Measurements from ENCODE around the gene MBL2. TPM values are rescaled to one million over a fixed set of nuclear protein-coding genes. Genes with fewer than 3 reads are reported as not detected.

The MBL2 gene
- total RNA-seq, 1 donor from 2014 or later: not detected

DNA sequence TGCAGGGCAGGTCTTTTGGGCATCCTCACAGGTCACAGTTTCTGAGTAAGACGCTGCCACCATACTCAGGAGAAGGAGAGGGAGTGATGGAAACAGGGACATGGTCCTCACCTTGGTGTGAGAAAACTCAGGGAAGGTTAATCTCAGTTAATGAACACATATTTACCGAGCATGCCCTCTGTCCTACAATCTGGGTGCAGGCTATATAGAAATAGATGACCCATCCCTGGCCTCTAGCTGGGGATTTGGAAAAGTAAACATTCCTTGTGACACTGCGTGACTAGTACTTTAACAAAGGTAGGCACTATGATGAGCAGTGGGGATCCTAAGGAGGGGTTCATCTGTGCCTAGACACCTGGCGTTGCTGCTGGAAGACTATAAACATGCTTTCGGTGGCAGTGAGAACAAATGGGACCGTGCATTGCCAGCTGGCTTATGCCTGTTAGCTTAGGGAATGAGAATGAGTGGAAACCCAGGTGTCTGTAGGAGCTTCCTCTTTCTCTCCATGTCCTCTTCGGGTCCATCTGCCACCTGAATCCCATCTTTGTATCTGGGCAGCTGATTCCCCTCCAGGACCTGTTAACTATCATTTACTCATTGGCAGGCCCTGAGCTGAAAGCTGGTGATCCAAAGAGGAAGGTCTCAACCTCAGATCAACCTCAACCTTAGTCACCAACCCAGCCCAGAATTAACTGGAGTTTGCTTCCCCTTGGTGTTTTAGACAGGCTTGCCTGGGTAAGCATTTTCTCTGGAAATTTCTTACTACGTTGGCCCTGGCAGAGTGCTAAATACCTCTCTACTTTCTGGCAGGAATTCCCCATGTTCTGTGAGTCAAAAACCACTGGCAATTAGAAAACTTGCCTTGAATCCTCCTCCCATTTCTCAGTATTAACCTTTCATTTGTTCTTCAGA lies 794 bp downstream of the MBL2 start:
- DNase-seq: no peak

GRCh38 chr10:52770904-52771303 lies 1.7 kb downstream of the MBL2 start:
- no peak for DNase-seq

DNA sequence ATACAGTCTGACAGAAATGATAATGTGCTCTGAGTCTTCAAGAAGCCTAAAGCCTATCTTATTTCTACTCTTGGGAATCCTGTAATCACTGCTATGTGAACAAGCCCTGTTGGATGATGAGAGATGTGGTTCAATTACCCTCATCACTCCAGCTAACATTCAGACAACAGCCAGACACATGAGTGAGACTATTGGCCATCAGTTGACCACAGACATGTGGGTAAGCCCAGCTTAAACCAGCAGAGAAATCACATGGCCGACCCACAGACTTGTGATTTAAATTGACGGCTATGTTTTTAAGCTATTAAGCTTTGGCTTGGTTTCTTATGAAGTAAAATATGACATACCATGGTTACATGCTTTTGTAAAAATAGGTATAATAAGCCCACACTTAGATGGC lies 2.6 kb downstream of the MBL2 start:
- no peak for DNase-seq

DNA sequence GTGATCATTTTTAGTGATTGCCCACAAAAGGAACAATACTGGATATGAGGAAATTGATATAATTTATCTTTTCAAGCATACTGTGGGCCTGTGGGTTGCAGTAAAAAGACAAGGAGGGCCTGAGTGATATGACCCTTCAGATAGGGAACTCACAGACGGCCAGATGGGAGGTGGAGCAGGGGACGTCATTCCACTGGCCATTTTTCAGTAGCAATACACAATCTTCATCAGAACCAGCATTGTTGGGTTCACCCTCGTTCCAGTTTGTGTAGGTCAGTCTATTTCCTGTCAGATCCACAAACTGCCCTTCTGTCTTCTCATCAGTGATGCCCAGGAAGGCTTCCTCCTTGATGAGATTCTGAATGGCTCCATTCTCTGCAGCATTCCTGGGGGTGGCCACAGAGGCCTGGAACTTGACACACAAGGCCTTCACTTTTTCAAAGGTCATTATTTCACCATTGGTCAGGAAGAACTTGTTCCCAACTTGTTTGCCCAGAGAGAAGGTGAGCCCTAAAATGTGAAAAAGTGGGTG lies 4.5 kb downstream of the MBL2 start:
- DNase-seq: no peak

DNA sequence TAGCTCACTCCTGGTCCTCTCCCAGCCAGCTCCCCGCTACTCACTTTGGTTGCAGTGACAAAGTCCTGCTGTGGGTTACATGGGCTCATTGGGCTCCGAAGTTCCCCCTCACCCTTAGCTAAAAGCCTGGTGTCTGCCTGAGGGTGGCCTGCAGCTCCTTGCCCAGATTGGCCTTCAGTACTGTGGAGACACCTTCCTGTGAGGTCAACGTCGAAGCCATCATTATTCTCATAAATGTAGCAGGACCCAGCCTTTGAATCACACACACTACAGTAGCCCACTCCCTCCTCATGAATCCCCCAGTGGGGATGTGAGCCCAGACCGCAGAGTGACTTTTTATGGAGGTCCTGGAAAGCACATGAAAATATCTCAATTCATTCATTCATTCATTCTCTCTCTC lies 10.5 kb downstream of the MBL2 start:
- no peak for DNase-seq

GRCh38 chr10:52759154-52759553 lies 13.4 kb downstream of the MBL2 start:
- no peak for DNase-seq

- no peak for DNase-seq
Measured at GRCh38 chr10:52758406-52758805, 14.2 kb downstream of the MBL2 start.

GRCh38 chr10:52757773-52758172 lies 14.8 kb downstream of the MBL2 start:
- DNase-seq: no peak

DNA sequence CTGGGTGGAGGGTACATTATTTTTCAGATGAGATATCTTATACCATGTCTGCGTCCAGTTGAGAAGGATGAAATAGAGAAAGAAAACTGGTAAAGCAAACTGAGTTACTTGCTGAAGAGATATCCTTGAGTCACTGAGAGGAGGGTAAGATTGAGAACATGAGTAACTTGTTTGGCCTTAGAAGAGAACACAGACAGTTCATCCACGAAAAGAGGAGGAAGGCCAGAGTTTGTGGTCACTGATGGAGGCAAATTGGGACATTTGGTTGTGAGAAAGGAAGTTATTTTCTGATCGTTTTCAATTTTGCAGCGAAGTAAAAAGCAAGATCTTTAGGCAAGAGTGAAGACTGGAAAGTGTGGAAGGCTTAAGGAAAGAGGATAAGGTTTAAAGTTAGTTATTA lies 15.6 kb downstream of the MBL2 start:
- DNase-seq: no peak

- DNase-seq: no peak
Measured at GRCh38 chr10:52756295-52756694, 16.3 kb downstream of the MBL2 start.

DNA sequence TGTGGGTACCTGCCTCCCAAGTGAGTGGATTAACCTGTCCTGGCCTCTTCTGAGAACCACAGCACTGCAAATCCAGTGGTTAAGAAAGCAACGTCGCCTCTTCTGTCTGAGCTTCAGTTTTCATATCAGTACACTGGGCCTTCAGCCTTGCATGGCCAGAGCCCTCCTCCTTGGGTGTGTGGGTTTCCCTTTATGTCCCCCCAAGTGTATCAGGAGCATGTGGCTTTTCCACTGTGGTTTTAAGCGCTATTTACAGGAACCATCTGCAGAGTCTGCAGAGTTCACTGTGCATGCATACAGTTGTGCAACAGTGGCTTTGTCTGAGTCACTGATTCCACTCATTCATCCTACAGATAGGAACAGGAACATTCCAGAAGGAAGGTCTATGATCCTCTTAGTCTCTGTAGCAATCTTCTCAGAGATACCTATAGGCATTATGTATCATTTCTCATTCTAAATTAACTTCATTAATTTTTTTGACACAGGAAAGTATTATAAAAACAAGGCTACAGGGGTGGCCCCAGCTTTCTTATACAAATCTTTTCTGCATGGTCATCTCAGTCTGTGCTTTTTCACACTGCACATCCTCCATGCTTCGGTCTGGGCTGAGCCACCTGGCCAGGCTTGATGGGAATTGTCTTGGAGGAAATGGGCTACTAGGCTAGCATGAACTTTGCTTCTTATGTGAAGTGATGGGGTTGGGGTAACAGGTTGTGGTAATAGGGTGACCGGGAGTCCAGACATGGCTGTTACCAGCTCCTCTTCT lies 17.1 kb downstream of the MBL2 start:
- DNase-seq: no peak

- no peak for DNase-seq
Measured at GRCh38 chr10:52752801-52753445, 19.7 kb downstream of the MBL2 start.

DNA sequence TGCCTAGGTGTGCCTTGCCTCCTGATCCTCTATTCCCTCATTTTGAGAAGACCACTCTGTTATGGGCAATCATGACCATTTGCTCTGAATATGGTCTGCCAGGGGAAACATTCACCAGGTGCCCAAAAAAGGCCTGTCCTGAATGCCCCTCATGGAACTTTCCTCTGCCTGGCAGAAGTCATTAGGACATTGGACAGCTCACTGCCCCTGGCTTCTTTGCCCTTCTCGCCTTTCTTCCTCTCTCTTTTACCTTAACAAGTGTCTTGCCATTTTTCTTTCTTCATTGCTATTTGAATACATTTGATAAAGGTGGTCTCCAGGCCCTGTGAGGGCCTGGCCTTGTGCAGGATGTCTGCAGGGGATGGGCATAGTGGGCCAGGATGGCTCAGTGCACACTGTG lies 20.3 kb downstream of the MBL2 start:
- no peak for DNase-seq

DNA sequence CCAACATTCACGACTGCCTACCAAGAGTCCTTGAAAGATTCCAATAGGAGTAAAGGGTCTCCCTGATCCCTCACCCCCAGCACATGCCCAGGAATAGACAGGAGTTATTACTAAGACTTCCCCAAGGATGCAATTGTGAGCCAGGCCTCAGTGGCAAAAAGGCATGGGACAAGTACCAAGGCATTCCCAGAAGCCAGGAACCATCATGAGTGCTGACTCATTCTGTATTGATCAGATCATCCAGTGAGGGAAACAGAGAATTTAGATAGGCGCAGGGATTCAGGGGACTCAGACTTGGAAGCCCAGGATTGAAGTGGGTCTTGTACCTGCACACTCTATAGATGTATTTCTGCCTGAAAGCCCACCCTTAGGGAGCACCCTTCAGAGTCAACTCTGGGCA lies 21.2 kb downstream of the MBL2 start:
- no peak for DNase-seq

- DNase-seq: no peak
Measured at GRCh38 chr10:52750629-52751028, 22.0 kb downstream of the MBL2 start.

DNA sequence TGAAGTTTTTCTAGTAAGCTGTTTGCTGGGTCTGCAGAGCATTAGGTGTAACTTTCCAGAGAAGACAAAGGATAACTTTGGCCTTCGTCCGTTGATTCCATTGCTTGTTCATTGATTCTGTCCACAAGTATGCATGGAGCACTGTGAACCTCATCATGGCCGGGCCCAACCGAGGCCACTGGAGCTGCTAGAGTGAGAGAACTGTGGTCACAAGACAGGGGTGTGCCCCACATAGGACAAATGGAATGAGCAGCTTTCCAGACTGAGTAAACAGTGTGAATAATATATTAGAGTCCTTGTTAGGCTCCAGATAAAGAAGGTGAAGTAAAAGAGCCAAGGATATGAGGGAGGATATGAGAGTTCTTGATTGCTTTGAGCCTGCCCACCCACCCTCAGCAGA lies 24.9 kb downstream of the MBL2 start:
- DNase-seq: no peak

DNA sequence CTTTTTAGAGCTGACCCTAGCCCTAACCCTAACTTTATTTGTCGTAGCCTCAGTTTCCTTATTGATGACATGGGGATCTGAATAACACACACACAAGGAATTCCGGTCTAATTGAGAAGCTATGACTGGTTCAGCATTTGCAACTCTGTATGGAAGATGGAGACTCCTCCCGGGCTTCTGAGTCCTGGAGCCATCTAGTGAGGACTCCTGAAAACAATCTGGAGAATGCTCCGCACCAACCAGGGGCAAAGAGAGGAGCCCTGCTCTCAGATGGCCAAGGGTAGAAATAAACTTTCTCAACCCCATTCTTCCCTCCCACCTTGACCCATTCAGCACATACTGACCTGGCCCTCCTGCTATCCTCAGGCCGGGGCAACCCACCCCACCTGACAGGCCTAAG lies 26.4 kb downstream of the MBL2 start:
- no peak for DNase-seq

GRCh38 chr10:52744057-52744805 lies 28.4 kb downstream of the MBL2 start:
- DNase-seq: no peak

DNA sequence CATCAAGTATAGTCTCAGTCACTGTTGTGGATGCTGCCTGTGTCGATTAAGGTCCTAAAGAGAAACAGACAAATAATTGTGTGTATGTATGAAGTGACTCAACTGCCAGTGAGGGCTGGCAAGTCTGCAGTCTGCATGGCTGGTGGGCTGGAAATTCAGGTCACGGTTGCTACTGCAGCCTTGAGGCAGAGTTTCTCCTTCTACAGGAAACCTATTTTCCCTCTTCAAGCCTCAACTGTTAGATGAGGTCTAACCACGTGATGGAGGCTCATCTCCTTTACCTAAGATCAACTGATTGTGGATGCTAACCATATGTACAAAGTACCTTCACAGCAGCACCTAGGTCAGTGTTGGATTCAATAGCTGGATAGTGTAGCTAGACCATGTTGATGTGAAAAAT lies 29.9 kb downstream of the MBL2 start:
- DNase-seq: no peak

GRCh38 chr10:52741851-52742250 lies 30.7 kb downstream of the MBL2 start:
- DNase-seq: no peak

GRCh38 chr10:52740913-52741675 lies 31.5 kb downstream of the MBL2 start:
- no peak for DNase-seq

Data from skin of body (tissue), 2 donors.